Measurements from ENCODE around the gene FBXL7.

FBXL7 gene

GRCh38 chr5:15594977-15595568 lies 95.1 kb downstream of the FBXL7 start:
- no peak for FAIRE-seq
- DNase-seq (ENCODE audit: insufficient read length, low spot score), result no peak
- TF ChIP-seq POLR2A (IDR thresholded peaks at IDR 0.05; ENCODE audit: low read depth, low read length), result no peak

- FAIRE-seq, result no peak
- DNase-seq (ENCODE audit: insufficient read length, low spot score), result no peak
- TF ChIP-seq POLR2A (IDR thresholded peaks at IDR 0.05; ENCODE audit: low read depth, low read length), result no peak
Observed at GRCh38 chr5:15595929-15596328, 95.9 kb downstream of the FBXL7 start.

GRCh38 chr5:15596936-15597335 lies 97.0 kb downstream of the FBXL7 start:
- DNase-seq (ENCODE audit: insufficient read length, low spot score) (no peak), FAIRE-seq (no peak)
- no peak for TF ChIP-seq POLR2A (IDR thresholded peaks at IDR 0.05; ENCODE audit: low read depth, low read length)

GRCh38 chr5:15597804-15598203 lies 97.8 kb downstream of the FBXL7 start:
- DNase-seq (ENCODE audit: insufficient read length, low spot score), result no peak
- FAIRE-seq, result no peak
- no peak for TF ChIP-seq POLR2A (IDR thresholded peaks at IDR 0.05; ENCODE audit: low read depth, low read length)

- DNase-seq (ENCODE audit: insufficient read length, low spot score) (no peak), FAIRE-seq (no peak)
- TF ChIP-seq POLR2A (IDR thresholded peaks at IDR 0.05; ENCODE audit: low read depth, low read length), result no peak
Observed at GRCh38 chr5:15598294-15598902, 98.4 kb downstream of the FBXL7 start.

GRCh38 chr5:15600035-15600434 lies 100.1 kb downstream of the FBXL7 start:
- DNase-seq (ENCODE audit: insufficient read length, low spot score) (no peak), FAIRE-seq (no peak)
- no peak for TF ChIP-seq POLR2A (IDR thresholded peaks at IDR 0.05; ENCODE audit: low read depth, low read length)

- DNase-seq (ENCODE audit: insufficient read length, low spot score) (no peak), FAIRE-seq (no peak)
- TF ChIP-seq POLR2A (IDR thresholded peaks at IDR 0.05; ENCODE audit: low read depth, low read length), result no peak
Observed at GRCh38 chr5:15601274-15601673, 101.3 kb downstream of the FBXL7 start.

GRCh38 chr5:15601853-15602252 lies 101.9 kb downstream of the FBXL7 start:
- FAIRE-seq (no peak), DNase-seq (ENCODE audit: insufficient read length, low spot score) (no peak)
- no peak for TF ChIP-seq POLR2A (IDR thresholded peaks at IDR 0.05; ENCODE audit: low read depth, low read length)

- TF ChIP-seq POLR2A (IDR thresholded peaks at IDR 0.05; ENCODE audit: low read depth, low read length), result no peak
- DNase-seq (ENCODE audit: insufficient read length, low spot score) (no peak), FAIRE-seq (no peak)
Observed at GRCh38 chr5:15604986-15605385, 105.0 kb downstream of the FBXL7 start.

- TF ChIP-seq POLR2A (IDR thresholded peaks at IDR 0.05; ENCODE audit: low read depth, low read length), result no peak
- FAIRE-seq, result no peak
- no peak for DNase-seq (ENCODE audit: insufficient read length, low spot score)
Observed at GRCh38 chr5:15606197-15606596, 106.2 kb downstream of the FBXL7 start.

GRCh38 chr5:15607076-15607475 lies 107.1 kb downstream of the FBXL7 start:
- FAIRE-seq (no peak), DNase-seq (ENCODE audit: insufficient read length, low spot score) (no peak)
- no peak for TF ChIP-seq POLR2A (IDR thresholded peaks at IDR 0.05; ENCODE audit: low read depth, low read length)

- FAIRE-seq, result no peak
- no peak for TF ChIP-seq POLR2A (IDR thresholded peaks at IDR 0.05; ENCODE audit: low read depth, low read length)
- no peak for DNase-seq (ENCODE audit: insufficient read length, low spot score)
Observed at GRCh38 chr5:15609076-15609725, 109.2 kb downstream of the FBXL7 start.

GRCh38 chr5:15610216-15610615 lies 110.2 kb downstream of the FBXL7 start:
- no peak for TF ChIP-seq POLR2A (IDR thresholded peaks at IDR 0.05; ENCODE audit: low read depth, low read length)
- no peak for FAIRE-seq
- DNase-seq (ENCODE audit: insufficient read length, low spot score), result no peak

- DNase-seq (ENCODE audit: insufficient read length, low spot score) (no peak), FAIRE-seq (no peak)
Observed at GRCh38 chr5:15611008-15611407, 111.0 kb downstream of the FBXL7 start.

More at GRCh38 chr5:15611008-15611407, 111.0 kb downstream of the FBXL7 start:
- TF ChIP-seq POLR2A (IDR thresholded peaks at IDR 0.05; ENCODE audit: low read depth, low read length), result no peak

Measured in H54 (cell line).